ENCODE data around the gene NPAS3.

- TF ChIP-seq, protein P1, sequence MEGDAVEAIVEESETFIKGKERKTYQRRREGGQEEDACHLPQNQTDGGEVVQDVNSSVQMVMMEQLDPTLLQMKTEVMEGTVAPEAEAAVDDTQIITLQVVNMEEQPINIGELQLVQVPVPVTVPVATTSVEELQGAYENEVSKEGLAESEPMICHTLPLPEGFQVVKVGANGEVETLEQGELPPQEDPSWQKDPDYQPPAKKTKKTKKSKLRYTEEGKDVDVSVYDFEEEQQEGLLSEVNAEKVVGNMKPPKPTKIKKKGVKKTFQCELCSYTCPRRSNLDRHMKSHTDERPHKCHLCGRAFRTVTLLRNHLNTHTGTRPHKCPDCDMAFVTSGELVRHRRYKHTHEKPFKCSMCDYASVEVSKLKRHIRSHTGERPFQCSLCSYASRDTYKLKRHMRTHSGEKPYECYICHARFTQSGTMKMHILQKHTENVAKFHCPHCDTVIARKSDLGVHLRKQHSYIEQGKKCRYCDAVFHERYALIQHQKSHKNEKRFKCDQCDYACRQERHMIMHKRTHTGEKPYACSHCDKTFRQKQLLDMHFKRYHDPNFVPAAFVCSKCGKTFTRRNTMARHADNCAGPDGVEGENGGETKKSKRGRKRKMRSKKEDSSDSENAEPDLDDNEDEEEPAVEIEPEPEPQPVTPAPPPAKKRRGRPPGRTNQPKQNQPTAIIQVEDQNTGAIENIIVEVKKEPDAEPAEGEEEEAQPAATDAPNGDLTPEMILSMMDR (IDR thresholded peaks at IDR 0.05): no peak
- TF ChIP-seq POLR2A (IDR thresholded peaks at IDR 0.05): no peak
These were observed 439.1 kb downstream of the NPAS3 start for GRCh38 chr14:33377596-33378390.
